ACHN (cell line): Measurements from ENCODE around the gene TRAF3IP3.

Experiments
- DNase-seq: peaks from one replicate; pipeline ENCODE4 v3.0.0-alpha.2; 2015
- in situ Hi-C: cut with HindIII; loops from 2 replicates; pipeline ENCODE4 v1.10.0; 2017; ENCODE audit warnings: low sequenced_read_pairs, low pct_ligation_motif_present, low pct_unique_long_range_greater_than_20kb

Gene TRAF3IP3

GRCh38 chr1:209755926-209756614 is at the start of gene TRAF3IP3:
TSS of gene TRAF3IP3 (plus strand) at chr1:209756053. CDS start at chr1:209760040, 3,987 bp downstream.
- DNase-seq: no peak
- in situ Hi-C loops: no loop called here

GRCh38 chr1:209706622-209707021 is 49.2 kb upstream of the TRAF3IP3 start:
- DNase-seq: no peak
- in situ Hi-C loops: no loop called here

GRCh38 chr1:209707308-209707707 is 48.5 kb upstream of the TRAF3IP3 start:
- in situ Hi-C loops: no loop called here
- DNase-seq: no peak

- in situ Hi-C loops: no loop called here
- DNase-seq: no peak
Measured at GRCh38 chr1:209708297-209708696, 47.6 kb upstream of the TRAF3IP3 start.

- in situ Hi-C loops: no loop called here
- no peak for DNase-seq
Measured at GRCh38 chr1:209710093-209710492, 45.8 kb upstream of the TRAF3IP3 start.

GRCh38 chr1:209710847-209711246 is 45.0 kb upstream of the TRAF3IP3 start:
- no peak for DNase-seq
- in situ Hi-C loops: no loop called here

GRCh38 chr1:209714338-209714737 is 41.5 kb upstream of the TRAF3IP3 start:
- DNase-seq: no peak
- in situ Hi-C loops: no loop called here

GRCh38 chr1:209715314-209715713 is 40.5 kb upstream of the TRAF3IP3 start:
- no peak for DNase-seq
- in situ Hi-C loops: no loop called here

GRCh38 chr1:209717818-209718217 is 38.0 kb upstream of the TRAF3IP3 start:
- in situ Hi-C loops: no loop called here

GRCh38 chr1:209720326-209720725 is 35.5 kb upstream of the TRAF3IP3 start:
- DNase-seq: no peak
- in situ Hi-C loops: no loop called here

More at GRCh38 chr1:209717818-209718217, 38.0 kb upstream of the TRAF3IP3 start:
- DNase-seq: no peak

- in situ Hi-C loops: no loop called here
Measured at GRCh38 chr1:209720826-209721225, 35.0 kb upstream of the TRAF3IP3 start.

GRCh38 chr1:209721323-209721722 is 34.5 kb upstream of the TRAF3IP3 start:
- in situ Hi-C loops: no loop called here
- DNase-seq: no peak

More at GRCh38 chr1:209720826-209721225, 35.0 kb upstream of the TRAF3IP3 start:
- no peak for DNase-seq

- in situ Hi-C loops: no loop called here
- no peak for DNase-seq
Measured at GRCh38 chr1:209723265-209723664, 32.6 kb upstream of the TRAF3IP3 start.

- in situ Hi-C loops: no loop called here
- DNase-seq: no peak
Measured at GRCh38 chr1:209723756-209724693, 31.8 kb upstream of the TRAF3IP3 start.

GRCh38 chr1:209727286-209727685 is 28.6 kb upstream of the TRAF3IP3 start:
- in situ Hi-C loops: no loop called here
- no peak for DNase-seq

- no peak for DNase-seq
- in situ Hi-C loops: no loop called here
Measured at GRCh38 chr1:209727785-209728184, 28.1 kb upstream of the TRAF3IP3 start.

GRCh38 chr1:209728466-209728865 is 27.4 kb upstream of the TRAF3IP3 start:
- in situ Hi-C loops: no loop called here
- DNase-seq: no peak

GRCh38 chr1:209729436-209729835 is 26.4 kb upstream of the TRAF3IP3 start:
- in situ Hi-C loops: no loop called here
- DNase-seq: no peak

GRCh38 chr1:209732725-209733124 is 23.1 kb upstream of the TRAF3IP3 start:
- no peak for DNase-seq
- in situ Hi-C loops: no loop called here
